HG03520 (cell line): Measurements from ENCODE around the gene TOMM7.
"Not testable (repeated sequence)": the region's sequence is repeated elsewhere in the genome, so short reads cannot be mapped to it uniquely, and the experiment has no call there.

Experiments used
- ATAC-seq: cut with Tn5 transposase; IDR thresholded peaks from one replicate; pipeline ENCODE4 v1.9.1; 2021; ENCODE audit warnings: mild to moderate bottlenecking, moderate library complexity; ENCODE audit not compliant: unreplicated experiment

The TOMM7 gene

DNA sequence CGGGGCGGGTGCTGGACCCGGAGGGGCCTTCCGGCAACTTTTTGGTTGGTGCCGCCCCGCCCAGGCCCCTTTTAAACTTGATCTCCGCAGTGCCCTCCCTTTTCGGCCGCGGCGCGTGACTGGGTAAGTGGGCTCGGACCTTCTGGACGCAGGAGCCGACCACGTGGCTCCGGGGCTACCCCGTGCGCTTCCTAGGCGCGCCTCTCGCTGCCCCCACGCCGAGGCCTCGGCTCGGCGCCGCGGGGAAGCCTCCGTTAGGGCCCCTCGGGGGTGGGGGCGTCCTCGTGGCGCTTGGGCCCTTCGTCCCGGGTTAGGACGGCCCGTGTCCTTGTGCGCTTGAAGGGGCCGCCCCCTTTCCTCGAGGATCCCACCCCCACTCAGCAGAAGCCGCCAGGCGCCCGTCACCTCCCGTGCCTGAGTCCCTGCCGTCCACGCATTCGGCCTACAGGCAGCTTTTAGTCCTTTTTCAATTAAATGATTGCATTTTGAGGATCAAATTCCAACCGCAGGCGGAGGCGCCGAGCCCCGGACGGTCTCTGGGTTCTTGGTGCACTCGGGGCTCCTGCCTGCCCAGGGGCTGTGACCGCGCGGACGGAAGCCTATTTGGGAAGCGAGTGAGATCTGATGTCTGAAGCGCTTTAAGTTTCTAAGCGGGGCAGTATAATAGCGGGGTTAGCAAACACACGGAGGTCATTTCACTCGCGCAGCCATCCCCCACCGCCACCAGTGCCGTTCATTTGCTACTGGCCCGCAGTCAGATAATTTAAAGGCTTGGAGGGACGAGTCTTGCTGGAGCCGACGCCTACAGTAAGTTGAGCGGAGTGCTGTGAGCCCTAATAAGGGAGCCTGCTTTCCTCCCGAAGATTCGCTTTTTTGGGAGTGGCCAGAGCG is 31.8 kb upstream of the TOMM7 start:
- peak; percentile 74 for ATAC-seq

DNA sequence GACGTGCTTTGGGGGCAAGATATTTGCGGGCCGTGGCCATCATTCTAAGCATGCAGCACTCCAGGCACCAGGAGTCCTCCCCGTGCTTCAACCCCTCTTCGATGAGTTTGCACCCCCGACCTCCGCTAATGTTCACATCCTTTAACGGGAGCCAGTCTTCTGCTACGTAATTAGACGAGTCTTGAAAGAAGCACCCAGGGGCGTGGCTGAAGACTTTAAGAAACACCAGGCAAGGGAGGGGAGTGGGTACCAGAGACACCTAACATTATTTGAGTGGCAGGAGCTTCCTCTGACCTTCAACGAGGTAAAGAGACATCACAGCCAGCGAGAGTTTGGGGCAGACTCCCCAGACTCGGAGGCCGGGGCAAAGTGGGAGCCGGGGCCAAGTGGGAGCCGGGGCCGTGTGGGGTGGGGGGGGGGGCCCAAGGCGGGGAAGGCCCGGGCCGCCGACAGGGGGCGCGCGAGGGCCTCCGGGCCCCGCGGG is 31.1 kb upstream of the TOMM7 start:
- ATAC-seq = peak; percentile 21

DNA sequence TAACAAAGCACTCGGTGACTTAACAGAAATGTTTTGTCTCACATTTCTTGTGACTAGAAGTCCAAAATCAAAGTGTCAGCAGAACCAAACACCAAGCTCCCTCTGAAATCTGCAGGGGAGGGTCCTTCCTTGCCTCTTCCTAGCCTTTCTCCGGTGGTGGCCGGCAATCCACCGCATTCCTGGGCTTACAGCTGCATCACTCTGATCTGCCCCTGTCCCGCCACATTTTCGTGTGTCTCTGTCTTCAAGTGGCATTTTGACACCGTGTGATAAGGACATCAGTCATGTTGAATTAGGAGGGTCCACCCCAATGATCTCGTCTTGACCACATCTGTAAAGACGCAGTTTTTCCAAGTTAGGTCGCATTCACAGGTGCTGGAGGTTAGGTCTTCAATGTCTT is 30.5 kb upstream of the TOMM7 start:
- no peak for ATAC-seq

- ATAC-seq = no peak
These were observed 28.5 kb upstream of the TOMM7 start for GRCh38 chr7:22851145-22851544.

DNA sequence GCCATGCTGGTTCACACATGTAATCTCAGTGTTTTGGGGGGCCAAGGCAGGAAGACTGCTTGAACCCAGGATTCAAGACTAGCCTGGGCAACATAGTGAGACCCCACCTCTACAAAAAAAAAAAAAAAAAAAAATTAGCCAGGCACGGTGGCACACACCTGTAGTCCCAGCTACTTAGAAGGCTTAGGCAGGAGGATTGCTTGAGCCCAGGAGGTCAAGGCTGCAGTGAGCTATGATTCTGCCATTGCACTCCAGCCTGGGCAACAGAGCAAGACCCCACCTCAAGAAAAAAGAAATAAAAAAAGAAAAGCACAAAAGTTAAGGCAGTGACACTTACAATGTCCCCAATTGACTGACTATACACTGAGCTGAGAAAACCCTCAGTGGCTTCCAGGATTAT is 27.7 kb upstream of the TOMM7 start:
- ATAC-seq = not testable (repeated sequence)

- ATAC-seq = no peak
These were observed 27.0 kb upstream of the TOMM7 start for GRCh38 chr7:22849662-22850061.

DNA sequence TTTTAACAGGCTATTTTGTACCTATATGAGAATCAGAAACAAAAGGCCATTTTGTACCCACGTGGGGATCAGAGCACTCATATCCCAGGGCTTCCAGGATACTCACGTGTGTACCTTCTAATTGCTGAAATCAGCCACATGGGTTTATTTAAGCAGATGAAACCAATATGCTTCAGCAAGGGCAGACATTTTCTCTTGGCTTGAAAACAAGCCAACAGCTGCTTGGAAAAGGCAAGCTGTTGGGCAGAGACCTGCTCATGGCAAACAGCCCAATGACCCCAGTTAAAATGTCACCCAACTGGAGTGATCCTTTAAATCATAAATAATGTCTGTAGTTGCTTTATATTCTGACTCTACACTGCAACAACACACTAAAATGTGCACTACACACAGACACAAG is 26.5 kb upstream of the TOMM7 start:
- ATAC-seq = no peak

- ATAC-seq = no peak
These were observed 24.3 kb upstream of the TOMM7 start for GRCh38 chr7:22846961-22847360.

DNA sequence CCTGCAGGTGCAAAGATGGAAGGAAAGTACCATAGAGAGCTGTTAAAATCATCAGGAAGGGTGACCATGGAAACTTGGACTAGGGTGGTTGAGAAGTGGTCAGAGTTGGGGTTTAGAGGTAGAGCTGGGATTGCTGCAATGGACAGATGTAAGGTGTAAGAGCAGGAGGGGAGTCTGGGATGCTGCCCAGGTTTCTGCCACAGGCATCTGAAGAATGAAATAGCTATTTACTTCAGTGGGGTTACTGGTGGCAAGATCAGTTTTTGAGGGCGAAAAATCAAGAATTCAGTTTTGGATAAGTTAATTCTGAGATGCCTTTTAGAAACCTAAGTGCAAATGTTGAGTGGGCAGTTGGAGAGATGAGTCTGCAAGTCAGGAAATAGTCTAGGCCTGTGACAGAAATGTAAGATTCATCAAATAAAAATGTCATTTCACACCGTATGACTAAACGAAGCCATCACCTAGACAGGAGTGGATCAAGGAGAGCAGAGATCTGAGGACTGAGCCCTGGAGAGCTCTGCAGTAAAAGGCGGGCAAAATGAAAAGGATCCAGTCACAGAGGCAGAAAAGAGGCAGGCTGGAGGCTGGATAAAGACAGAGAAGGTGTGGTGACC is 22.7 kb upstream of the TOMM7 start:
- no peak for ATAC-seq

GRCh38 chr7:22843681-22844309 is 21.1 kb upstream of the TOMM7 start:
- no peak for ATAC-seq

DNA sequence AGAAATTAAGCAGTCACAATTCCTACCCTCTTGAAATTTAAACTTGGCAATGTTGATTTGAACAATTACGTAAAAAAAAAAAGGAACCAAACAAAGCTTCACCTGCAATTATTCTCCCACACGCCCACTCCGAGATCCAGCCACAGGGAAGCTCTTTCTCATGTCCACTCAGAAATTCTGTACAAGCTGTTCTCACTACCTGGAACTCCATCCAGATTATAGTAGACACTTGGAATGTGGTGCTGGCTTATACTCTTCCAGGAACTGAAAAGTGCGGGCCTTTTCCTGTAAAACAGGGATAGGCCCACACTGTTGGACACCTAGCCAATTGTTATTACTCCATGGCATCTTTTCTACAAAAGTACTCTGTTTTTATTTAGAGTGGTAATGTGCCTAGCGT is 20.3 kb upstream of the TOMM7 start:
- ATAC-seq = no peak

DNA sequence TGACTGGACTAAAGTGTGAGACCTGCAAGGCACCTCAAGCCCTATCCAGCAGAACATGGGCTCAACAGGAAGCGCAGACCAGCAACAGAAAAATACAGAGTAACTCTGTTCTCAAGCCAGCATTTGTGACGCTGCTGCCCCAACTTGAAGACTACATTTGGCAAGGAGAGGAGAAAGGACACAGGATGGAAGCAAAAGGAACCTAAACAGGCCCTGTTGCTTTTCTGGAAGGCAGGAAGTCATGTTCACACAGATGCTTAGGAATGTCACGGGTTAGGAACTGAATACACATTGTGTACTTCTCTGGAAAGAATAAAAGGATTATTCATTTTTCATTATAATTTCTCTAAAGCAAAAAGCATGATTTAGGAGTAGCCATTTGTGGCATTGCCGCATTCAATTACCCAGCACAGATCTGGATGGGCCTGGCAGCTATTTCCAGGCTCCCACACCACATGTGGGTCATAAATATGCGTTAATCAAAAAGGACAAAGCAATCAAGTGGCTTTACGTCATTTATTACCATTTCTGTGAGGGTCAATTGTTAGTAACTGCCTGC is 19.8 kb upstream of the TOMM7 start:
- no peak for ATAC-seq

DNA sequence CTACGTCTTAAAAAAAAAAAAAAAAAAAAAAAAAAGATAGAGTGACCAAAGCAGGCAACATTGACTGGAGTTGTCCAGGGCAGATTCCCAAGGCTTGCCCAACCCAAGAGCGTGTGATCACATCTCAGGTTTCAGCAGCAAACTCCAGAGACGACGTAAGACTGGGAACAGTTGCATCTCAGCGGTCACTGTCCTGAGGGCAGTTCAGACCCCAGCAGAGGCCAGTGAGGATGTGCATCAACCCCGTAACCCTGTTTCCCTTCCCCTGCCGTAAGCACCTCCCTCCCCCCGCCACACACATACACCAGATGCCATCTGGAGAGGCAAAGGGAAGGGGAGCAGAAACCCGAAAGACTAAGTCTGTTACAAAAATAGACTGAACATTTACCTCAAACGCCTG is 19.3 kb upstream of the TOMM7 start:
- no peak for ATAC-seq

GRCh38 chr7:22837308-22837707 is 14.7 kb upstream of the TOMM7 start:
- ATAC-seq = no peak

- not testable (repeated sequence) for ATAC-seq
These were observed 13.9 kb upstream of the TOMM7 start for GRCh38 chr7:22836506-22836905.

GRCh38 chr7:22833957-22834356 is 11.3 kb upstream of the TOMM7 start:
- no peak for ATAC-seq

GRCh38 chr7:22833113-22833855 is 10.6 kb upstream of the TOMM7 start:
- ATAC-seq = no peak

- no peak for ATAC-seq
These were observed 9.8 kb upstream of the TOMM7 start for GRCh38 chr7:22832401-22832800.

DNA sequence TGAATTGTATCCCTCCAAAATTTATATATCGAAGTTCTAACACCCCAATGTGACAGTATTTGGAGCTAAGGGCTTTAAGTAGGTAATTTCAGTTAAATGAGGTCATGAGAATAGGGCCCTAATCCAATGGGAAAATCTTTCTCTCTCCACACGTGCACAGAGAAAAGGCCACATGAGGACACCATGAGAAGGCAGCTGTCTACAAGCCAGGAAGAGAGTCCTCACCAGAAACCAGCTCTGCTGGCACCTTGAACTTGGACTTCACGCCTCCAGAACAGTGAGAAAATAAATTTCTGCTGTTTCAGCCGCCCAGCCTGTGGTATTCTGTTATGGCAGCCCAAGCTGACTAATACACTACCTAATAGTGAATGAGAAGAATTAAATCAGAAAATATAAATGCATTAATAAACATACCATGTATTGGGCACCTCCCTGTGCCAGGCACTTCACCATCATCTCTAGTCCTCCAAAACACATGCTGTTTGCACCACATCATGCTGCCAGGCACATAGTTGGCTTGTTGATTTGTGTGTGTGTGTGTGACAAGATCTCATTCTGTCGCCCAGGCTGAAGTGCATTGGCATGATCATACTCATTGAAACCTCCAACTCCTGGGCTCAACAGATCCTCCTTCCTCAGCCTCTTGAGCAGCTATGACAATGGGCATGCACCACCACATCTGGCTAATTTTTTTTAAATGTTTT is 9.1 kb upstream of the TOMM7 start:
- no peak for ATAC-seq

- ATAC-seq = no peak
These were observed 4.9 kb upstream of the TOMM7 start for GRCh38 chr7:22827563-22827962.
